ENCODE data around the gene RUFY3.
"Not testable (repeated sequence)": the region's sequence is repeated elsewhere in the genome, so short reads cannot be mapped to it uniquely, and the experiment has no call there.

Gene RUFY3

GRCh38 chr4:70768301-70768948, 46.7 kb downstream of the RUFY3 start:
- no peak overlapping the region for H3K27ac ChIP-seq
- TF ChIP-seq ZFX (IDR thresholded peaks at IDR 0.05; ENCODE audit: borderline replicate concordance) (no peak), CTCF (IDR thresholded peaks at IDR 0.05) (no peak)

- not testable (repeated sequence) for H3K27ac ChIP-seq
Observed at GRCh38 chr4:70769396-70769795, 47.6 kb downstream of the RUFY3 start.

- H3K27ac ChIP-seq, result no peak overlapping the region
Observed at GRCh38 chr4:70772929-70773555, 51.3 kb downstream of the RUFY3 start.

GRCh38 chr4:70778888-70779422, 57.2 kb downstream of the RUFY3 start:
- TF ChIP-seq ZFX (IDR thresholded peaks at IDR 0.05; ENCODE audit: borderline replicate concordance) (no peak), CTCF (IDR thresholded peaks at IDR 0.05) (no peak)
- peak overlapping the region; percentile 9; the same call in 1 of the 2 replicates for H3K27ac ChIP-seq

More at GRCh38 chr4:70772929-70773555, 51.3 kb downstream of the RUFY3 start:
- no peak for TF ChIP-seq CTCF (IDR thresholded peaks at IDR 0.05)
- TF ChIP-seq ZFX (IDR thresholded peaks at IDR 0.05; ENCODE audit: borderline replicate concordance), result no peak

- no peak overlapping the region for H3K27ac ChIP-seq
- TF ChIP-seq ZFX (IDR thresholded peaks at IDR 0.05; ENCODE audit: borderline replicate concordance), result no peak
- TF ChIP-seq CTCF (IDR thresholded peaks at IDR 0.05), result no peak
Observed at GRCh38 chr4:70783096-70783495, 61.3 kb downstream of the RUFY3 start.

- no peak for TF ChIP-seq CTCF (IDR thresholded peaks at IDR 0.05)
- TF ChIP-seq ZFX (IDR thresholded peaks at IDR 0.05; ENCODE audit: borderline replicate concordance), result no peak
Observed at GRCh38 chr4:70787496-70787895, 65.7 kb downstream of the RUFY3 start.

GRCh38 chr4:70788733-70789132, 67.0 kb downstream of the RUFY3 start:
- TF ChIP-seq CTCF (IDR thresholded peaks at IDR 0.05), result no peak
- TF ChIP-seq ZFX (IDR thresholded peaks at IDR 0.05; ENCODE audit: borderline replicate concordance), result no peak
- H3K27ac ChIP-seq, result no peak overlapping the region

More at GRCh38 chr4:70787496-70787895, 65.7 kb downstream of the RUFY3 start:
- H3K27ac ChIP-seq, result no peak overlapping the region
